RPMI7951 (cell line): ENCODE measurements around the gene THOP1. TPM values are rescaled to one million over a fixed set of nuclear protein-coding genes. Genes with fewer than 3 reads are reported as not detected.
A peak's percentile ranks its signal among the peaks of the same experiment; 100 is the strongest.

Experiments used
- DNase-seq: peaks from one replicate; pipeline ENCODE4 v3.0.0-alpha.2; 2012; ENCODE audit warnings: low read depth
- total RNA-seq: library from RNA; depleted of rRNA; stranded (reverse); fragments of >200 nt; shearing (Covaris generic); gene quantifications from 2 replicates; pipeline ENCODE4 v1.2.3, GENCODE V29; 2014; rRNA removed

The THOP1 gene
- total RNA-seq = 63.7 and 117 TPM in 2 replicates

DNA sequence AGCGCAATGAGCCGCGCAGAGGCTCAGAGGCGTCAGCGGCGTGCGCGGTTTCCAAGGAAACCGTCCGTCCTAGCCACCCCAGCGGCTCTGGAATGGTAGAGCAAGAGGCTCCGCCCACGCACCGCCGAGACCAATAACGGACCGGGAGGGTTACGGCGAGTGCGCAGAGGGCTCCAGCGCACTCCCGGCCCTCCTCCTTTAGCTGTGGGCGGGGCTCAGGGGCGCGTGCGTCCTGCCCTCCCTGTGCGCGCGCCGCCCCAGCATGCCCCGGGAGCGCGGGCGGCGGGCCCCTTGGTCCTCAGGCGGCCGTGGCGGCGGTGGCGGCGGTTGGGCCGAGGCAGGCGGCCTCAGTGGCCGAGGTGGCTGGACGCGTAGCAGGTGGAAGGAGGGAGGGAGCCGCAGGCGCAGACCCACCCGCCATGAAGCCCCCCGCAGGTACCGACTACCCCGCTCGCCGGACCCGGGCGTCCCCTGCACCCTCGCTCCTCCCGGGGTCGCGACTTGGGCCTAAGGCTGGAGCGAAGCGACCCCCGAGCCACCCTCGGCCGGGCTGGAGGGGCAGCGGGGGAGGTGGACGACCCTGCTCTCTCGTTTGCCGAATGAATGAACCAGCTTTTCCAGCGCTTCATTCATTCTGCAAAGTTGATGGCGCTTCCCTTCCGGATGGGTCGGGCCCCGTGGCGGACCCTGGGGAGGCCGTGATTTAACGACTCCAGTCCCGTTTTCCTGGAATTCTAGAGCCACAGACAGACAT, at the start of gene THOP1:
TSS of gene THOP1 (plus strand) at position 260 of the 754 bp plus-strand sequence. CDS start at position 420, 160 bp downstream.
- DNase-seq = peak; percentile 99

DNA sequence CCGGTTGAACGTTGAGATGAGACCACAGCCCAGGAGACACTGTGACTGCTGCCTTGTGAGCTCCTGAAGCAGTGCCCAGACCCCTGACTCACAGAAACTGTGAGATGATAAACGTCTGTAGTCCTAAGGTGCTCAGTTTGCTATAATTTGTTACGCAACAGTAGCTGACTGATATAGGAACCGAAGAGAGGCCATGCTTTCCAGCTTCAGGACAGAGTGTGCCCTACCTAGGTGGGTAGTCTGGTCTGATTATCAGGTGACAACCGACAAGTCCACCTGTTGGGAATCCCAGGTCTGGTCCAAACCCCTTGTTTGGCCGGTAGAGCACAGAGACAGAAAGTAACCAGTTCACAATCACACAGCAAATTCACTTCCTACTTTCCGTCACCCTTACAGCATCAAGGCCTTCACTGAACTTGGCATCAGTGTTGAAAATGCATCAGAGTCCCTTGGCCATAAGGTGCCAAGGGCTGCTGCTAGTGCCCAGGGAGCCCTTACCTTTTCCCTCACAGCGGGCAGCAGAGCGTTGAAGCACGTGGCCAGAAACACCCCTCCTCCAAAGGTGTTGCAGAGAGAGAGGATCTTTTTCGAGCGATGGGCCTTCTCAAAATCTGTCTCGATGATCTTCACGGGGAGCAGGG, 48.6 kb upstream of the THOP1 start:
- no peak for DNase-seq

DNA sequence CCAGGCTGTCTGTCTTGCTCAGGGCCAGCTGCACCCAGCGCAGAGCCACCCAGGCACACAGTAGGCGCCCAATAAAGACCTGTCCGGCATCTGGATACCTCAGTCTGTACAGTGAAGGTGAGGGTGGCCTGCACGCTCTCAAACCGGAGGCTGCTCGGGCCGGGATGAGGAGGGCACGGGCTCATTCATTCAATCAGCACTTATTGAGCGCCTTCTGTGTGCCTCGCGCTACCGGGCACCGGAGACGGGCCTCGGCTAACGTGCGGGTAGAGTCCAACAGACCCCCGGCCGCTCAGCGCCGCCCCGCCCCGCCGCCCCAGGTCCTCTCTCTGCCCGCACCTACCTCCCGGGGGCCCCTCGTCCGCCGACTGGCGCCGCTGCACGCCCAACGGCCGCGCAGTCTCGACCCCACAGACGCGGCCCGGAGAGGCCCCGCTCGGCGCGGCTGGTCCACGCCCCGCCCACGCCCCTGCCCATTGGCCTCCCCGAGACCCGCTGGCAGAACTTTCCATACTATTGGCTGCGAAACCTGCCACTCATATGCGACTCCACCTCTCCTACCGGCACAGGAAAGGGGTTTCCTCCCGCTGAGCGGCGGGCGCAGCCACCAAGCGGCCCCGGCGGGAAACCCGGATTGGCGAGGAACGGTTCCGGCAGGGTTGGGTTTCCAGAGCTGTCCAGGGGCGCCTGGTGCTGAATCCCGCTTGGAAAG, 45.5 kb upstream of the THOP1 start, which contains the start of gene SLC39A3:
TSS of gene SLC39A3 (minus strand) at position 416 of the 712 bp plus-strand sequence. CDS start 2,760 bp downstream, outside the sequence.
- peak; percentile 99 for DNase-seq

DNA sequence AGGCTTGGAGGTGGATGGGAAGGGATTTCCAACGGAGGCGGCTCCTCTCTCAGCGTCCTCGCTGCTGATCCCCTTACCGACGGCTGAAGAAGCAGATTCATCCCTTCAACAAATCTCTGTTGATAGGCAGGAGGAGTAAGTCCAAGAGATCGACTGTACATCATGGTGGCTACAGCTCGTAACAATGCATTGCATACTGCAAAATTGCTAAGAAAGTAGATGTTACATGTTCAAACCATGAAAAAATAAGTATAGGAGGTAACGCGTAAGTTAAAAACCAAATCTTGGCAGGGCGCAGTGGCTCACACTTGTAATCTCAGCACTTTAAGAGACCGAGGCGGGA, 45.0 kb upstream of the THOP1 start:
- no peak for DNase-seq

DNA sequence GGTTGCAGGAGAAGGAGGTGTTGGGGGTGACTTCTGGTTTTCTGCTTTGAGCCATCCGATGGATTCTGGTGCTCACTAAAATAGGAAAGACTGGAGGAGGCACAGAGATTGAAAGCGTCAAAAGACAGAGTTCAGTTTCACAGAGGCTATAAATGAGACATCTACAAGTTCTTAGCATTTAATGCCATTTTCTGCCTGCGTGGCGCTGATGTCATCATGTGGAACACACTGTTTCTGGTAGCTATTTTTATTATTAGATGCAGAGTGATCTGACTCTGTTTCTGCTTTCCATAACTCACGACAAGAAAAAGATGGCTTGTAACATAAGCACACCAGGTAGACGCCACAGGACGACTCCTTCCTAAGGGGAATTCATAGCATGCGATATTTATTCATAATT, 42.2 kb upstream of the THOP1 start:
- no peak for DNase-seq

DNA sequence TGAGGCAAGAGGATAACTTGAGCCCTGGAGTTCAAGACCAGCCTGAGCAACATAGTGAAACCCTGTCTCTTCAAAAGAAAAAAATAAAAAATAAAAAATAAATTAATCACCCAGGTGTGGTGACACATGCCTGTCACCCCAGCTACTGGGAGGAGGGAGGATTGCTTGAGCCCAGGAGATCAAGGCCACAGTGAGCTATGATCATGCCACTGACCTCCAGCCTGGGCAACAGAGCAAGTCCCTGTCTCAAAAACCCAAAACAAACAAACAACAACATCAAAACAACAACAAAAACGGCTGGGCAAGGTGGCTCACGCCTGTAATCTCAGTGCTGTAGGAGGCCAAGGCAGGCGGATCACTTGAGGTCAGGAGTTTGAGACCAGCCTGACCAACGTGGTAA, 41.2 kb upstream of the THOP1 start:
- DNase-seq = no peak

DNA sequence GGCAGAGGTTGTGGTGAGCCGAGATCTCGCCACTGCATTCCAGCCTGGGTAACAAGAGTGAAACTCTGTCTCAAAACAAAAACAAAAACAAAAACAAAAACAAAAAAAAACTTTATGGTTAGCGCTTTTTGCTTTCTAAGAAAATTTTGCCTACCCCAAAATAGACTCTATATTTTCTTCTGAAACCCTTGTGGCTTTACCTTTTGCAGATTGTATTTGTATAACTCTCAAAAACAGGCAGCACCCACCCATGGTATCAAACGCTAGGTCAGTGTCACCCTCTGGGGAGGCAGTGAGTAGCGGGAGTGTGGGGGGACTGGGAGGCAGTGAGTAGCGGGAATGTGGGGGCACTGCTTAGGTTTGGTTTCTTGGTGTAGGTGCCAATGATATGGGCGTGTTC, 38.0 kb upstream of the THOP1 start:
- no peak for DNase-seq

DNA sequence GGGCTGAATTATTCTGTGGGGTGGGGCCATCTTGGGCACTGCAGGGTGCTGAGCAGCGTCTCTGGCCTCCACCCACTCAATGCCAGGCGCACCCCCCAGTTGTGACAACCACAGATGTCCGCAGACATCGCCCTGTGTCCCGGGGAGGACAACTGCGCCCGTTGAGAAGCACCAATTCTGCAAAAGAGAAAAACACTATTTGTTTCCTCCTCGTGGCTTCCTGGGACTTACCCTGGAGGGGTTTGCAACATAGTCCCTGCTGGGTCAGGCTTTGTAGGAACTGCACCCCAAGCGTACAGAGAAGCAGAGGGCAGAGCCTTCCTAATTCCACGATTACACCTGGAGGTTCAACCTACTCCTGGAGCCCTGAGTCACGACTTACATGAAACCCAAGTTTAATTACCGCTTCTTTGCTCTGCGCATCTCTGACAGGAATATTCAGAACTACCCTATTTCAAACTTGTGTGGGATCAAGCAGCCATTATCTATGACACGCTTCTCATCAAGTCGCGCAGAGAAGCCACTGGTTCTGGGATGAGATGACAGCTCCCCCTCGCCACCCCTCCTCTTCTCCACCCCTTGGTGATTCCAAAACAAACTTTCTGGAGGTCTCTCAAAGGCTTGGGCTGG, 34.4 kb upstream of the THOP1 start:
- DNase-seq = no peak

DNA sequence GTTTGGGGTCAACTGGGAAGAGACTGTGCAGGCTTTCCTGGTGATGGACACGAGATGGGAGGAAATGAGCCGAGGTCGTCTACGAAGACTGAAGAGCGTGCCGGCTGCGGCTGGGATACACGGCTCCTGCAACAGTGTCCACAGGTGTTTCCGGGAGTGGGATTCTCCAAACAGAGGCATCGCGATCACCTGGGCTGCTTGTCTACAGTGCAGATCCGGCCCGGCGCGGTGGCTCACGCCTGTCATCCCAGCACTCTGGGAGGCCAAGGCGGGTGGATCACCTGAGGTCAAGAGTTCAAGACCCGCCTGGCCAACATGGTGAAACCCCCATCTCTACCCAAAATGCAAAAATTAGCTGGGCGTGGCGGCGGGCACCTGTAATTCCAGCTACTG, 33.9 kb upstream of the THOP1 start:
- no peak for DNase-seq

DNA sequence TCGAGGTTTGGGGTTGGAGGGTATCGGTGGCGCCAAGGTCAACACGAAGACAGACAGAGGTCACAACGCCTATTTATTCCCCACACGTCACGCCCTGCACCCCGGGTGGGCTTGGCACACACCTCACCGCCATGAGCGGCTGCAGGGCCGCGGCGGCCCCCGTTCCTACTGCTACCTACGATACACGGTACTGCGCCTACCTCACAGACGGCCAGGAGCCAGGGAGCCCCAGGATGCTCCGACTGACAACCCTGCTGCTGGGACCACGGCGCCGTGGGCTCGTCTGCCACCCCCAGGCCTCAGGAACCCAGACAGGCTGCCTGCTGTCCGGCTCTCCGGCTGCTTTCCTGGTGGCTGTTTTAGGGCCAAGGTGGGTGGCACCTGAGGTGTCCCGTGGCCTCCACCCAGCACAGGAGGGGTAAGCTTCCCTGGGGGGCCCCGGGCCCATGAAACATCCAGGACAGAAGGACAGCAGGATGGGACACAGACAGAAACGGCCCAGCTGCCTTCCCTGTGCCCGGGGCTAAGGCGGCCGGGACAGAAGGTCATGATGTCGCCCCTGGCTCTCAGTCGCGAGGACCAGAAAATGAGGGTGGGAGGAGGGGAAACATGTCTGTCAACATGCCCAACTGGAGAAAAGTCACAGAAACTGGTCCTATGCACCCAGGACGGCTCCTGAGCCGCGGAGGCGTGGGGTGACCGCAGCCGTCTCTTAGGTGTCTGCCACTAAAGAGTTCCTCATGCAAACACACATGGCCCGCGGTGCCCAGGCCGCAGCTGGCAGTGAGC, 30.4 kb upstream of the THOP1 start:
- no peak for DNase-seq

DNA sequence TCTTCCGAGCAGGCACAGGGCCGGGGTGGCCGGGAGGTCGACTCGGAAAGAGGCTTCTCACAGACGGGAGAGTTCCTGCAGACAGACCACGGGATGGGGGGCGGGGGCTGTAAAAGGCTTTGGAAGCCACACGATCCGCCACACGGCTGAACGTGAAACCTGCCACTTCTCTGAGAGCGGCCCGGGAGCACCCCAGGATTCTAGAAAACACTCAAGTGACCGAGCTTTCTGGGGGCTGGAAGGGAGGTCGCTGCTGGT, 29.9 kb upstream of the THOP1 start:
- DNase-seq = no peak

DNA sequence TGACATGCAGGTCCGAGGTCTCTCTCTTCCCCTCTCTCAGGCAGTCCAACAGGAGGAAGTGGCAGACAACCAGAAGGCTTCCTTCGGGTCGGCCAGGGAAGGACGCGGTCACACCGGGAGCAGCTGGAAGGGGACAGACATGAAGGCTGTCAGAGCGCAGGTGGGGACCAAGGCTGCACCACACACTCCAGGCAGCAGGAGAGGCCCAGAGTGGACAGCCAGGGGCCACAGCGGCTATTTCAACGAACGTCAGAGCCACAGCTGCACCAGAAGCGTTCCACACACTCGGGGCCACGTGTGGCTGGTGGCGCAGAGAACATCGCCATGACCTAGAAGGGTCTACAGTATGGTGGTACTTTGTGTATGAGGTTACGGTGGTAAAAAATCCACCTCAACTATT, 29.5 kb upstream of the THOP1 start:
- no peak for DNase-seq

DNA sequence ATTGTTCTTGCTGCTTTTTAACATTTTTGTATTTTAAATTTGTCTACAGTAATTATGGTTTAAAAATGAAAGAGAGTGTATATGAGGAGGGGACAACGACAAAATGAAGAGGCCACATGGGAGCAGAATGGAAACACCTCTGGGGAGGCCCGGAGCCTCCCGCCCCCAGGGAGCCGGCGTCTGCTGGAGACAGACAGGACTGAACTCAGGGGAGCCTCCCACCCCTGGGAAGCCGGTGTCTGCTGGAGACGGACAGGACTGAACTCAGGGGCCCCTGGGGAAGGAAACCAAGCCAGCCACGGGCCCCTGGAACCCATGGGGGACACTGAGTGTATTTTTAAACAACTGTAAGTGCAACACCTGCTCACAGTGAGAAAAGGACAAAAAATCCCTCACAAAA, 28.8 kb upstream of the THOP1 start:
- DNase-seq = no peak

DNA sequence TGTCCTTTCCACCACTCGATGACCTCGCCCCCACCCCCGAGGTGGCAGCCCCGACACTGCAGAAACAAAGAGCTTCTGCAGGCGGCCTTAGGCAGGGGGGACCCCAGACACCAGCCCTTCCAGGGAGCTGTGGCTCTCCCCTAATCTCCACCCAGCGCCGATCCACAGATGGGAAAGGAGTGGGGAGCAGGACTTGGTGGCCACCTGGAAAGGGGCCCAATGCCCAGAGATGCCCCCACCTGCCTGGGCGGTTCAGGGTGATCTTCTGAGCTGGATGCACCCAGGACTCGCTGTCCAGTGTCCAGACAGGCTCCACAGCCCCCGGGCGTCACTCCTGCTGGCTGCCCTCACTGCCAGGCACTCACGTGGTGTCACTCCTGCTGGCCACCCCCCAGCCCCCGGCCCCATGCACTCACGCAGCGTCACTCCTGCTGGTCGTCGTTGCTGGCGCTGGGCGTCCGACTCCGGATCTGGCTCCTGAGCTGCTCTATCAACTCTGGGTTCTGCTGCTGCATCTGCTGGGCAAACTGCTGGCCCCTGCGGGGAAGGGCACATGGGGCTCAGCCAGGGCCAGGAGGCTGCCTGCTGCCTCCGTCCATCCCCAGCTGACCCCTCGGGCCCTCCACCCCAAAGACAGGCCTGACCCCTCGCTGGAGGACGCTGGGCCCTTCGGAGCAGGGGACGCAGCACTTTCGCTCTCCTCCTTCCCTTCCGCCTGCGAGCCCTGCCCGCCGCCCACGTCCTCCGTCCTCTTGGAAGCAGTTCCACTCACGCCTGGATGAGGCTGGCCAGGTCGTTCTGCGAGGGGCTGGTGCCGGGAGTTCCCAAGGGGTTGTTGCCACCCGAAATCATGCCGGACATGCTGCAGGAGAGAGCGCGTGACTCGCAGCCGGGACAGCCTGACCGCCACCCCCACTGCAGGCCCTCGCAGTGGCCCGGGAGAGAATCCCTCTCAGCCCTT, 28.1 kb upstream of the THOP1 start:
- DNase-seq = no peak

DNA sequence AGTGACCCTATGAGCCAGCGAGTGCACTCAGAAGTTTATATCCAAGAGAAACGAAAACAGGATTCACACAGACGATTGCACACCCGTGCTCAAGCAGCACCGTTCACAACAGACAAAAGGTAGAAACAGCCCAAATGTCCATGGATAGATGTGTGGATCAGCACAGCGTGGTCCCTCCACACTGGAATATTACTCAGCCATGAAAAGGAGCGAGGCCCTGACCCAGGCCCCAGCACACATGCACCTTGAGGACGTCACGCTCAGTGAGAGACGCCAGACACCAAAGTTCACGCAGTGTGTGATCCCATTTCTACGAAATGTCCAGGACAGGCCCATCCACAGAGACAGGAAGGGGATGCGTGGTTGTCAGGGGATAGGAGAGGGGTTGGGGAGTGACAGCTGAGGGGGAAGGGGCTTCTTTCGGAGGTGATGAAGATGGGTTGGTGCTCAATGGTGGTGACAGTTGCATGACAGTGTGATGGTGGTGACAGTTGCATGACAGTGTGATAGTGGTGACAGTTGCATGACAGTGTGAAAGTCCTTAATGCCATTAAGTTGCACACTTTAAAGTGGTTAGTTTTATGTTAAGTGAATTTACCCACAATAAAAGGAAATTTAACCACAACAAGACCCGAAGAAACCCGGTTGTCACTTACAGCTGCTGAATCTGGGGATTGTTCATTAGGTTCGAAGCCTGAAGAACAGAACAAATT, 26.5 kb upstream of the THOP1 start:
- no peak for DNase-seq

DNA sequence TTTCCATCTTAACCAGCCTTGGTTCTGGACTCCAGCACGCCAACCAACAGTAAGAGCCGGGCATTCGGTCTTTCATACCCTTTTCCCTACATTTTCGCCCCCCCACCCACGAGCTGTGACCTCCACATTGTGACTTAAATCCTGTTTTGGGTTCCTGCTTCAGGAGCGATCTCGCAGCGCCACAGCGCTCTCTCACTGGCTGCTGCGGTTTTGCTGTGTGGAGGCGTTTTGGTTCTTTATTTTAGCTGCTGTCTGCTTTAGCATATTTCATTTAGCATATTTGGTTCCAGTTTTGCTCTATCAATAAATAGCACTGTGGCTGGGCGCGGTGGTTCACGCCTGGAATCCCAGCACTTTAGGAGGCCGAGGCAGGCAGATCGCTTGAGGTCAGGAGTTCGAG, 25.9 kb upstream of the THOP1 start:
- no peak for DNase-seq

DNA sequence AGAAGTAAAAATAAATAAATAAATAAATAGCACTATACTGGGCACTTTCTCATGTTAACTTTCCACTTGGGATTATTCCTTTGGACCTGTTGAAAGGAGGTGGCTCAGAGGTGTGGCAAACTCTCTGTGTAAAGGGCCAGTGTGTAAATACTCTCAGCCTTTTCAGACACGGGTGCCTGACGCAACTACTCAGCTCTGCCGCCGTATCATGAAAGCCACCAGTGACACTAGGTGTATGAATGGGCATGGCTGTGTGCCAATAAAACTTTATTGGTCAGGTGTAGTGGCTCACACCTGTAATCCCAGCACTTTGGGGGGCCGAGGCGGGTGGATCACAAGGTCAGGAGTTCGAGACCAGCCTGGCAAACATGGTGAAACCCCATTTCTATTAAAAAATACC, 25.3 kb upstream of the THOP1 start:
- no peak for DNase-seq

DNA sequence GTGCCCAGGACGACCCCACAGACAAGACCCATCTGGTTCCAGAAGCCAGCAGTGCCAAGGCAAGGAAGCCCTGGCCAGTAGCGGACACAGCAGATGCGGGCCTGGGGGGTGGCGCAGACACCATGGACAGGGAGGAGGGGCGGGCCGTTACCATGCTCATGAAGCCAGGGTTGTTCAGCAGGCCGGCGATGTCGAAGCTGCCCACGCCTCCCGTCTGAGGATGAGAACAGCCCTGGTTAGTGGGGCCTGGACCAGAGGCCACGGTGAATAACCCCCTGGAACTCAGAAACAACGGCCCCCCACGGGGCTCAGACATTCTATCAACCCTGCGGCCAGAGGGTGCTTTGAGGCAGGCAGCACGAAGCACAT, 24.0 kb upstream of the THOP1 start:
- DNase-seq = no peak

DNA sequence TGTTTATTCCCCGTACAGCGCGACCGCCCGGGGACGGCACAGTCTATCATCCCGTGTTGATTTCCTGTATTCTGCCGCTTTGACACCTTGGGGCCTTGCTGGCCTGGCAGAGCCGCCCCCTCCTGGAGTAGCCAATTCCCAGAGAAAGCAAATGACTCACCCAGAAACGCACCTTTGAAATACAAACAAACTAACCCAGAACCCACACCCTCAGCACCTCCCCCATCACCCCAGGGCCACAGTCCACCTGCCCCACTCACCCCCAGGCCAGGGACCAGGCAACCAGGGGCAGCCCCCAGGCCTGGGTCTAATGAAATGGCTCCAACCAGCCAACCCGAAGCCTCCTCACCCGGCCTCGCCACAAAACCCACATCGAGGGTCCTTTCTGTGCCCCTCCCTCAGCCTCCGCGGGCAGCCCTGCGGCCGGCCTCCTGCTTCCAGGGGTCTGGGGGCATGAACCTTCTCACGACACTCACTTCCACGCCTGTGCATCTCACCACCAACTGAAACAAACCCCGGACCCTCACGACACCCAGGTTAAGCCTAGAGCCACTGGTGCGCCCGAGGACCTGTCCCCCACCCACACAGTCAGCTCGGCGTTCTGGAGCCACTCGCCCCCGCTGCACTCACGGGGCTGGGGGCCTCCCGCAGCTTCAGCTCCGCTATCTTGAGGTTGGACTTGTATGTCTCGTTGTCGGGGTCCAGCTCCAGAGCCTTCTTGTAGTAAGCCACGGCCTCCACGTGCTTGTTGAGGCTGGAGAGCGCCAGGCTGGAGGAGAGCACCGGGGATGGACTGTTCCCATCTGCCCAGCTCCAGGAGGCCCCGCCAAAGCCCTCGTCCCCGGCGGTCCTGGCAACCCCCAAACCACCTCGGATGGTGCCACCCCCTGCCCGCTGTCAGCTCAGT, 23.2 kb upstream of the THOP1 start:
- DNase-seq = no peak
